ENCODE data around the gene HTR7.

HTR7 gene

GRCh38 chr10:90871279-90871765 lies 13.5 kb upstream of the HTR7 start:
- peak overlapping the region; percentile 94 for H3K4me3 Mint-ChIP-seq
- no peaks in the 10 kb centered on the region for H3K9me3 Mint-ChIP-seq
- DNase-seq (ENCODE audit: low spot score in 2 of 2): peak; percentile 10 to 66
- peak overlapping the region; percentile 98 for H3K27ac Mint-ChIP-seq
- ATAC-seq: peak; percentile 53
- H3K4me1 Mint-ChIP-seq: peaks cover 31% of the 10 kb centered on the region
- peaks cover 47% of the 10 kb centered on the region for H3K36me3 Mint-ChIP-seq

DNA sequence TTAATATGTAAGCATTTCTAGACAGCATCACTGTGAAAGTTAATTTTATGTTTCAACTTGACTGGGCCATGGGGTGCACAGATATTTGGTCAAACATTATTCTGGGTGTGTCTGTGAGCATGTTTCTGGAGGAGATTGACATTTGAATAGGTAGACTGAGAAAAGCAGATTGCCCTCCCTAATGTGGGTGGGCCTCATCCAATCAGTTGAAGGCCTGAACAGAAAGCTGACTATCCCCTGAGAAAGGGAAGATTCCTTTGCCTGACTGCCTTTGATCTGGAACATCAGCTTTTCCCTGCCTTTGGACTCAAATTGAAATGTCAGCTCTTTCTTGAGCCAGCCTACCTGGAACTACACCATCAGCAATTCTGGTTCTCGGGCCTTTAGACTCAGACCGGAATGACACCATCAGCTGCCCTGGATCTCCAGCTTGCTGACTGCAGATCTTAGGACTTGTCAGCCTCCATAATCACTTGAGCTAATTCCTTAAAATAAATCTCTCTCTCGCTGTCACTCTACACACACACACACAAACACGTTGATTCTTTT lies 8.3 kb upstream of the HTR7 start:
- DNase-seq (ENCODE audit: low spot score in 2 of 2) (no peak), ATAC-seq (no peak)
- H3K27ac Mint-ChIP-seq: no peak overlapping the region
- no peaks in the 10 kb centered on the region for H3K9me3 Mint-ChIP-seq
- H3K36me3 Mint-ChIP-seq: no peaks in the 10 kb centered on the region
- peaks cover 7% of the 10 kb centered on the region for H3K4me1 Mint-ChIP-seq
- H3K4me3 Mint-ChIP-seq: no peak overlapping the region

DNA sequence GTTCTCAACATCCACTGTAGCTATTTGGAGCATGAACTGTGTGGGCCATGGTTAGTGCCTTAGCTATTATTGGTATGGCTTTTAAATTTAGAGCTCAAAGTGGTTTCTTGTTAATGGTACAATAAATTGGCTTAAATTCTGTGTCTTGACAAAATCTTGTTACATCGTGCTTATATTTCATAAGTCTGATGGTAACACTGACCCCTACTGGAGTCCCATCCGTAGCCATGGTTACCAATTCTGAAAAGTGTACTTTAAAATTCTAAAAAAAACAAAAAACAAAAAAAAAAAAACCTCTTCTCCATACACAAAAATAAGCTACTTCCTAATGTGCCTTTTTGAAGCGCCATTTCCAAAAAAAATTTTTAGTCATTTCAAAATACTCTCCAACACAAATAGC lies 7.6 kb upstream of the HTR7 start:
- ATAC-seq: no peak

GRCh38 chr10:90862908-90863514 lies 5.2 kb upstream of the HTR7 start:
- Mint-ChIP-seq H3K4me3 (no peak overlapping the region), H3K27ac (no peak overlapping the region), H3K36me3 (no peaks in the 10 kb centered on the region), H3K9me3 (no peaks in the 10 kb centered on the region), H3K4me1 (peaks cover 14% of the 10 kb centered on the region)
- ATAC-seq: no peak
- no peak for DNase-seq (ENCODE audit: low spot score in 2 of 2)

More for the DNA sequence above, 7.6 kb upstream of the HTR7 start:
- no peak for DNase-seq (ENCODE audit: low spot score in 2 of 2)
- Mint-ChIP-seq H3K27ac (no peak overlapping the region), H3K4me1 (peaks cover 1% of the 10 kb centered on the region), H3K36me3 (no peaks in the 10 kb centered on the region), H3K4me3 (no peak overlapping the region), H3K9me3 (no peaks in the 10 kb centered on the region)

GRCh38 chr10:90860790-90861189 lies 3.0 kb upstream of the HTR7 start:
- Mint-ChIP-seq H3K36me3 (no peaks in the 10 kb centered on the region), H3K4me3 (no peak overlapping the region), H3K27ac (no peak overlapping the region), H3K9me3 (no peaks in the 10 kb centered on the region), H3K4me1 (peaks cover 15% of the 10 kb centered on the region)
- ATAC-seq (no peak), DNase-seq (ENCODE audit: low spot score in 2 of 2) (no peak)

DNA sequence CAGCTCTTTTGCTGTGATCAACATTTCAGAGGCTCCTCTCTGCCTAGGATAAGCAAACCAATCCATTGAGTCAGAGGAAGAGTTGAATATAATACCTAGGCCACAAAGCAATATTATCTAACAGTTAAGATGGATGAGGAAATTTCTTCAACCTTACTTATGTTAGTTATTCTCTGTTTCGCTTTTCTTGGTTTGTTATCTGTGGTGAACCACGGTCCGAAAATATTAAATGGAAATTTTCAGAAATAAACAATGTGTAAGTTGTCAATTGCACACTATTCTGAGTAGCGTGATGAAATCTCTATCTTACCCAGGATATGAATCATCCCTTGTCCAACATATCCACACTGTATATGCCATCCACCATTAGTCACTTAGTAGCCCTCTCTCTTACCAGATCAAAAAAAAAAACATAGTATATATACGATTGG lies 1.5 kb upstream of the HTR7 start:
- no peak overlapping the region for H3K27ac Mint-ChIP-seq
- no peak for DNase-seq (ENCODE audit: low spot score in 2 of 2)
- no peak overlapping the region for H3K4me3 Mint-ChIP-seq
- peaks cover 15% of the 10 kb centered on the region for H3K4me1 Mint-ChIP-seq
- ATAC-seq: peak; percentile 83
- H3K9me3 Mint-ChIP-seq: no peaks in the 10 kb centered on the region
- H3K36me3 Mint-ChIP-seq: no peaks in the 10 kb centered on the region

GRCh38 chr10:90858461-90858968 lies 676 bp upstream of the HTR7 start:
- no peak for DNase-seq (ENCODE audit: low spot score in 2 of 2)
- Mint-ChIP-seq H3K9me3 (no peaks in the 10 kb centered on the region), H3K4me3 (peak overlapping the region; percentile 81), H3K4me1 (peaks cover 15% of the 10 kb centered on the region), H3K27ac (peak overlapping the region; percentile 63), H3K36me3 (no peaks in the 10 kb centered on the region)
- no peak for ATAC-seq

GRCh38 chr10:90856964-90857634 lies 740 bp downstream of the HTR7 start:
- no peak overlapping the region for H3K27ac Mint-ChIP-seq
- H3K4me1 Mint-ChIP-seq: peaks cover 15% of the 10 kb centered on the region
- H3K36me3 Mint-ChIP-seq: no peaks in the 10 kb centered on the region
- DNase-seq (ENCODE audit: low spot score in 2 of 2) (peak in 1 of 2 donors; percentile 5), ATAC-seq (peak; percentile 27)
- peak overlapping the region; percentile 73 for H3K4me3 Mint-ChIP-seq
- H3K9me3 Mint-ChIP-seq: no peaks in the 10 kb centered on the region

GRCh38 chr10:90856261-90856660 lies 1.6 kb downstream of the HTR7 start:
- H3K27ac Mint-ChIP-seq: no peak overlapping the region
- DNase-seq (ENCODE audit: low spot score in 2 of 2) (no peak), ATAC-seq (no peak)
- H3K4me1 Mint-ChIP-seq: peaks cover 15% of the 10 kb centered on the region
- no peak overlapping the region for H3K4me3 Mint-ChIP-seq
- no peaks in the 10 kb centered on the region for H3K36me3 Mint-ChIP-seq
- no peaks in the 10 kb centered on the region for H3K9me3 Mint-ChIP-seq

GRCh38 chr10:90855126-90855525 lies 2.7 kb downstream of the HTR7 start:
- Mint-ChIP-seq H3K4me1 (peaks cover 15% of the 10 kb centered on the region), H3K36me3 (no peaks in the 10 kb centered on the region), H3K9me3 (peaks cover 7% of the 10 kb centered on the region), H3K27ac (no peak overlapping the region), H3K4me3 (no peak overlapping the region)
- ATAC-seq (no peak), DNase-seq (ENCODE audit: low spot score in 2 of 2) (no peak)

DNA sequence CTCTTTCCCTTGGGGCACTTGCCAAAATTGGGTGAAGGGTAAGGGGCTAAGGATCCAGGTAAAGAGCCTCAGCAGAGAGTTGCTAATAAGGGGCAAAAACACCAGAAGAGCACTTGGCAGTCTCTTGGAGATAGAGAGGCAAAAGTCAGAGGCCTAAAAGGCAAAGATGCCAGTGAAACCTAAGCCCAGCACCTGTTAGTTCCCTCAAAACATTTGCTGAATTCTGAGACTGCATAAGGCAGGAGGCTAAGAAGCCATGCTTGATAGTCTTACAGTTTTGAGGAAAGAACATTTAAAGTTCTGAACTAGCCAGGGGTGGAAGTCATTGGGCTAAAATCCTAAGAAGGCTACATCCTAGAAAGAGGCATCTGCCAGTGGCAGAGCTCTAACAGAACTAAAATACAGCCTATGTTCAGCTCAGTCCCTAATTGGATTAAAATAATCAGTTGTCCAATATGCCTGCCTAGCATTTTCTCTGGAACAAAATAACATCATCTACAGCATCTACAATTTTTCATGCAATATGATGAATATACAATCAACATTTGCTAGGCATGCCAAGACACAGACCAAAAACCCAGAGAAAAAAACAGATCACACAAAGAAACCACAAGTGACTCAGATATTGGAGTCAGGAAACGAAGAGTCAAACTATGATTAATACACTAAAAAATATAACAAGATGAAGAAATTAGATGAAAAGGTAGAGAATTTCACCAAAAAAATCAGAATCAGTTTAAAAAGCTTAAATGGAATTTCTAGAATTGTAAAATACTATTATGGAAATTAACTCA lies 7.7 kb downstream of the HTR7 start:
- no peaks in the 10 kb centered on the region for H3K36me3 Mint-ChIP-seq
- ATAC-seq (peak; percentile 60), DNase-seq (ENCODE audit: low spot score in 2 of 2) (no peak)
- no peak overlapping the region for H3K27ac Mint-ChIP-seq
- no peak overlapping the region for H3K4me3 Mint-ChIP-seq
- H3K9me3 Mint-ChIP-seq: peaks cover 7% of the 10 kb centered on the region
- H3K4me1 Mint-ChIP-seq: no peaks in the 10 kb centered on the region

DNA sequence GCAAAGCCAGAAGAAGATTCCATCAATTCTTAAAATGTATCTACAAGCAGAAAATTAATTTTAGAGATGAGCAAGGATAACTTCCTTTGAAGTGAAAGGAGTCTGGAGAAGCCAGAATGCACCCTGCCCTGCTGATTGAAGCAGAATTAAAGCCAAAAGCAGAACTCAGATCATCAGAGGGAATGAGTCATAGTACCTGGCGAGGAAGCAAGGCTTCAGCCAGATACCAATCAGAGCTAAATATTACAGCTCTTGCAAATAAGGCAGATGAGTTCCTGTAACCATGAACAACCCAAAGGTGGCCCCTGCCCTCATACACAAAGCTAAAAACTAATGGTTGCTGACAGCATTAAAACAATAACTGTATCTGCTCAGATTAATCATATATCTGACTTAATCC lies 10.4 kb downstream of the HTR7 start:
- Mint-ChIP-seq H3K9me3 (peaks cover 7% of the 10 kb centered on the region), H3K4me3 (no peak overlapping the region), H3K27ac (no peak overlapping the region), H3K4me1 (no peaks in the 10 kb centered on the region), H3K36me3 (no peaks in the 10 kb centered on the region)
- DNase-seq (ENCODE audit: low spot score in 2 of 2) (no peak), ATAC-seq (peak; percentile 51)

DNA sequence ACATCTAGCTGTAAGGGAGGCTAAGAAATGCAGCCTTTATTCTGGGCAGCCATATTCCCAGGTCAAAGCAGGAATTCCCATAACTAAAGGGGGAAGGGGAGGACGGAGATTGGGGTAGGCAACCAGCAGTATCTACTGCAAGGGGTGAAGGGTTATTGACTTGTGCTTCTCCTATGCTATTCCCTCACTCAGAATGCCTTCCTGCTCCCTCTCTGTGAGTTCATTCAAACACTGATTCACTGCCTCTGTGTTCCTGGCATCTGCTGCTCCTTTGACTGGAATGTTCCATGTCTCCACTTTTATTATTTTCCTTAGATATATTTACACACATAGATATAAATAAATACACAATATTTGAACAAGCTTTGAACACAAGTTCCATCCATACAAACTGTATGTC lies 11.1 kb downstream of the HTR7 start:
- ATAC-seq (no peak), DNase-seq (ENCODE audit: low spot score in 2 of 2) (no peak)
- Mint-ChIP-seq H3K27ac (no peak overlapping the region), H3K4me3 (no peak overlapping the region), H3K36me3 (no peaks in the 10 kb centered on the region), H3K4me1 (no peaks in the 10 kb centered on the region), H3K9me3 (peaks cover 7% of the 10 kb centered on the region)

DNA sequence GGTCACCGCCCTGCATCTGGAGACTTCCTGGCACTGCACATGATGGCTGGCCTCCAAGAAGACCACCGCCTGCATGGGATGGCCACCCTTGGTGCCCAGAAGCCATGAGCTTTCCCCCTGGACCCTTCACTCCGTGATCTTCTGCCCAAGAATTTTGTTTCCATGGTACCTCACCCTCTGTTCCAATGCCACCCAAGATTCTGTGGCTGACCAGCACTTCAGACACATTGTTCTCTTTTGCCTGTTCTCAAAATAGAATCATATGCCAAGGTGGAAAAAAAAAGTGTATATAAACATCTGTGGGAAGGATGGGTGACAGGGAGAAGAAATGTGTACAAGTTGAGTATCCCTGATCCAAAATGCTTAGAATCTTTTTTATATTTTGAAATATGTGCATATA lies 12.1 kb downstream of the HTR7 start:
- ATAC-seq (no peak), DNase-seq (ENCODE audit: low spot score in 2 of 2) (no peak)
- Mint-ChIP-seq H3K27ac (no peak overlapping the region), H3K36me3 (no peaks in the 10 kb centered on the region), H3K4me3 (no peak overlapping the region), H3K9me3 (peaks cover 5% of the 10 kb centered on the region), H3K4me1 (no peaks in the 10 kb centered on the region)

- Mint-ChIP-seq H3K4me1 (no peaks in the 10 kb centered on the region), H3K36me3 (no peaks in the 10 kb centered on the region), H3K9me3 (no peaks in the 10 kb centered on the region), H3K4me3 (no peak overlapping the region), H3K27ac (no peak overlapping the region)
- DNase-seq (ENCODE audit: low spot score in 2 of 2) (no peak), ATAC-seq (no peak)
Observed at GRCh38 chr10:90842725-90843124, 15.1 kb downstream of the HTR7 start.
